WTC11 (cell line): Measurements from ENCODE around the gene FRMD4A.

ENCODE experiments used
- CBFB ChIP-seq: sonication (generic); formaldehyde crosslinking; IDR thresholded peaks from 2 replicates; pipeline ENCODE4 v1.8.1; 2022; ENCODE audit warnings: mild to moderate bottlenecking, low read depth, missing genetic modification reagents
- JUN ChIP-seq: sonication (generic); formaldehyde crosslinking; IDR thresholded peaks from 2 replicates; pipeline ENCODE4 v1.8.0; 2023; ENCODE audit warnings: mild to moderate bottlenecking, missing genetic modification reagents
- TF ChIP-seq, protein P1 (sequence below): fragments of 200-600 bp; IDR thresholded peaks from 2 replicates; pipeline ENCODE4 v1.8.0; 2022; ENCODE audit warnings: antibody characterized with exemption
- TF ChIP-seq, protein P2 (sequence below): sonication (generic); formaldehyde crosslinking; IDR thresholded peaks from 2 replicates; pipeline ENCODE4 v1.8.1; 2022; ENCODE audit warnings: low read depth, missing genetic modification reagents, borderline replicate concordance

DNA sequence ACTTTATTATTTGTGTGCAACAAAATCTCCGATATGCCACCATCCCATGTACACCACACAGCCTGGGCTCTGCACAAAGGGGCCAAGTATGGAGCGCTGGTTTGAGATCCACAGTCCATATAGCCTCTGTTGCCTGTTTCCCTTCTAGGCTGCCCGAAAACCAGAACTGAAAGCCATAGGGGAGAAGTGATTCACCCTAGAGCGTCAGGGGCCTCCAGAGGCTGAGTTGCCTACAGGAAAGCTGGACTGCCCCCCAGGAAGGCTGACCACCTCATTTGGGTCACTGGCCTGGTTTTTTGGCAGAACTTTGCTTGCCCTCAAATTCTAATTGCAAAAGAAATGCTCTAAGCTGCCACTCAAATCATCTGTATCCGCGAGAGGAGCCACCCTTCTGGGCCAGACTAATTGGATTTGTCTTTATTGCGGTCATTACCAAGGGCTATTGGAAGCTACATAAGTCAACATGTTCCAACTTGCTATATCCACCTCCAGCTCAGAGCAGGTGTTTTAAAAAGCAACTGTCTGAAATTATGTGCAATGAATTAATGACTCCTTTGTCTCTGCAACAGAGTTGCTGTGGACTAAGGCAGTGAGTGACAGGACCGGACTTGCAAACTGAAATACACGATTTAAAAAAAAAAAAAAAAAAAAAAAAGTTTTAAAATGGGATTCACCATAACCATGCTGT lies 28.3 kb upstream of the FRMD4A start:
- TF ChIP-seq, protein P1, sequence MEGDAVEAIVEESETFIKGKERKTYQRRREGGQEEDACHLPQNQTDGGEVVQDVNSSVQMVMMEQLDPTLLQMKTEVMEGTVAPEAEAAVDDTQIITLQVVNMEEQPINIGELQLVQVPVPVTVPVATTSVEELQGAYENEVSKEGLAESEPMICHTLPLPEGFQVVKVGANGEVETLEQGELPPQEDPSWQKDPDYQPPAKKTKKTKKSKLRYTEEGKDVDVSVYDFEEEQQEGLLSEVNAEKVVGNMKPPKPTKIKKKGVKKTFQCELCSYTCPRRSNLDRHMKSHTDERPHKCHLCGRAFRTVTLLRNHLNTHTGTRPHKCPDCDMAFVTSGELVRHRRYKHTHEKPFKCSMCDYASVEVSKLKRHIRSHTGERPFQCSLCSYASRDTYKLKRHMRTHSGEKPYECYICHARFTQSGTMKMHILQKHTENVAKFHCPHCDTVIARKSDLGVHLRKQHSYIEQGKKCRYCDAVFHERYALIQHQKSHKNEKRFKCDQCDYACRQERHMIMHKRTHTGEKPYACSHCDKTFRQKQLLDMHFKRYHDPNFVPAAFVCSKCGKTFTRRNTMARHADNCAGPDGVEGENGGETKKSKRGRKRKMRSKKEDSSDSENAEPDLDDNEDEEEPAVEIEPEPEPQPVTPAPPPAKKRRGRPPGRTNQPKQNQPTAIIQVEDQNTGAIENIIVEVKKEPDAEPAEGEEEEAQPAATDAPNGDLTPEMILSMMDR, result no peak
- TF ChIP-seq, protein P2, sequence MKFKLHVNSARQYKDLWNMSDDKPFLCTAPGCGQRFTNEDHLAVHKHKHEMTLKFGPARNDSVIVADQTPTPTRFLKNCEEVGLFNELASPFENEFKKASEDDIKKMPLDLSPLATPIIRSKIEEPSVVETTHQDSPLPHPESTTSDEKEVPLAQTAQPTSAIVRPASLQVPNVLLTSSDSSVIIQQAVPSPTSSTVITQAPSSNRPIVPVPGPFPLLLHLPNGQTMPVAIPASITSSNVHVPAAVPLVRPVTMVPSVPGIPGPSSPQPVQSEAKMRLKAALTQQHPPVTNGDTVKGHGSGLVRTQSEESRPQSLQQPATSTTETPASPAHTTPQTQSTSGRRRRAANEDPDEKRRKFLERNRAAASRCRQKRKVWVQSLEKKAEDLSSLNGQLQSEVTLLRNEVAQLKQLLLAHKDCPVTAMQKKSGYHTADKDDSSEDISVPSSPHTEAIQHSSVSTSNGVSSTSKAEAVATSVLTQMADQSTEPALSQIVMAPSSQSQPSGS, result no peak
- TF ChIP-seq CBFB (CRISPR knock-in tag) (no peak), JUN (CRISPR knock-in tag) (no peak)
